Astrocyte (in vitro differentiated cells and primary cell): Measurements from ENCODE around the gene TAF1C.

ENCODE experiments used
- CTCF ChIP-seq: IDR thresholded peaks from 2 replicates; pipeline ENCODE4 v1.5.1; 2011; ENCODE audit warnings: low read depth, mild to moderate bottlenecking, inconsistent platforms, low read length, moderate library complexity; ENCODE audit not compliant: insufficient read depth
- EZH2 ChIP-seq: IDR thresholded peaks from 2 replicates; pipeline ENCODE4 v1.6.1; 2012; ENCODE audit warnings: mild to moderate bottlenecking, low read length, inconsistent platforms; ENCODE audit not compliant: insufficient read depth

GRCh38 chr16:84155226-84155625 lies 31.6 kb downstream of the TAF1C start:
- no peak for TF ChIP-seq CTCF
- no peak for TF ChIP-seq EZH2
